GM12875 (cell line): ENCODE results near the gene ARMH3.

Source experiments
- H3K4me3 ChIP-seq: one replicate; pipeline ENCODE4 v1.5.1; 2011; ENCODE audit warnings: low read depth, low read length, control low read depth
- CTCF ChIP-seq: IDR thresholded peaks from 2 replicates; pipeline ENCODE4 v1.5.1; 2011; ENCODE audit warnings: low read depth, mild to moderate bottlenecking, control low read depth, inconsistent platforms, low read length, moderate library complexity, borderline replicate concordance; ENCODE audit not compliant: insufficient read depth

ARMH3 gene

GRCh38 chr10:101939008-101939648 is 116.8 kb downstream of the ARMH3 start:
- TF ChIP-seq CTCF: no peak
- H3K4me3 ChIP-seq: no peak overlapping the region

GRCh38 chr10:101938305-101939007 is 117.5 kb downstream of the ARMH3 start:
- no peak overlapping the region for H3K4me3 ChIP-seq
- TF ChIP-seq CTCF: no peak

GRCh38 chr10:101935431-101935830 is 120.5 kb downstream of the ARMH3 start:
- H3K4me3 ChIP-seq: no peak overlapping the region
- no peak for TF ChIP-seq CTCF

- no peak overlapping the region for H3K4me3 ChIP-seq
- no peak for TF ChIP-seq CTCF
Measured at GRCh38 chr10:101934686-101935305, 121.2 kb downstream of the ARMH3 start.

GRCh38 chr10:101933976-101934375 is 122.0 kb downstream of the ARMH3 start:
- TF ChIP-seq CTCF: no peak
- H3K4me3 ChIP-seq: no peak overlapping the region

GRCh38 chr10:101932183-101932582 is 123.8 kb downstream of the ARMH3 start:
- TF ChIP-seq CTCF: no peak
- H3K4me3 ChIP-seq: no peak overlapping the region
